Measurements from ENCODE around the gene CCDC74B.

- TF ChIP-seq EZH2phosphoT487 (IDR thresholded peaks at IDR 0.05; ENCODE audit: borderline replicate concordance) (no peak), CTCF (conservative IDR thresholded peaks at IDR 0.05; ENCODE audit: low read length) (no peak)
Observed at GRCh38 chr2:130185896-130186295, 41.0 kb upstream of the CCDC74B start.

Measured in Loucy (cell line).